ENCODE results near the gene BLTP2. TPM values are rescaled to one million over a fixed set of nuclear protein-coding genes. Genes with fewer than 3 reads are reported as not detected.

BLTP2 gene
- total and polyA plus RNA-seq, 2 of the 13 experiments (the other 11 are each of a cell fraction or from before 2014, with no cell fraction given), result 66.7 to 80.9 TPM

GRCh38 chr17:28663723-28664122 is 18.8 kb upstream of the BLTP2 start:
- TF ChIP-seq ZNF121 (CRISPR knock-in tag; IDR thresholded peaks at IDR 0.05), result peak; percentile 55
- TF ChIP-seq, protein P1, sequence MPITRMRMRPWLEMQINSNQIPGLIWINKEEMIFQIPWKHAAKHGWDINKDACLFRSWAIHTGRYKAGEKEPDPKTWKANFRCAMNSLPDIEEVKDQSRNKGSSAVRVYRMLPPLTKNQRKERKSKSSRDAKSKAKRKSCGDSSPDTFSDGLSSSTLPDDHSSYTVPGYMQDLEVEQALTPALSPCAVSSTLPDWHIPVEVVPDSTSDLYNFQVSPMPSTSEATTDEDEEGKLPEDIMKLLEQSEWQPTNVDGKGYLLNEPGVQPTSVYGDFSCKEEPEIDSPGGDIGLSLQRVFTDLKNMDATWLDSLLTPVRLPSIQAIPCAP (CRISPR knock-in tag; IDR thresholded peaks at IDR 0.05; ENCODE audit: low read depth), result no peak
- H4K20me1 ChIP-seq (ENCODE audit: insufficient read depth, low read length), result no peaks in the 10 kb centered on the region; the same call in none of the 2 replicates
- peak overlapping the region; percentile 91 for H3K27ac ChIP-seq (ENCODE audit: extremely low read length, insufficient read depth, low read length)
- H3K27me3 ChIP-seq (ENCODE audit: control insufficient read depth in 1 of 2, insufficient read depth in 2 of 2, low read length in 2 of 2), result no peaks in the 10 kb centered on the region; a peak in 2 of 5 replicates
- POLR2A ChIA-PET, result interaction anchor here (2.7 to 5.2 kb wide), 4 partner anchors 19 to 64 kb away, joined by 24 to 69 read pairs (median 33); partner anchors contain the start of genes BLTP2, NEK8, PROCA1 and RPL23A
- H3K4me3 ChIP-seq (replicated peaks in 1 of 3; ENCODE audit: insufficient read depth in 1 of 3, low read depth in 2 of 3, low read length in 3 of 3), result peak overlapping the region in 2 of 3 experiments; percentile 88 to 91; a peak in 2 of 6 replicates
- DNase-seq (ENCODE audit: low spot score) (no peak), FAIRE-seq (no peak), ATAC-seq (no peak)
- intact Hi-C loops (cut with micrococcal nuclease; ENCODE audit: unreplicated experiment), result loop anchor here (5.0 kb wide), 1 partner anchor 34 kb away; no protein-coding TSS in a partner anchor
- H3K4me1 ChIP-seq (ENCODE audit: insufficient read depth, low read length), result peaks cover 45% of the 10 kb centered on the region
- BruUV-seq (replicated peaks), result no TSS peak
- in situ Hi-C loops (cut with HindIII; ENCODE audit: extremely low pct_ligation_motif_present, low pct_unique_long_range_greater_than_20kb), result no loop called here
- H2AFZ ChIP-seq (ENCODE audit: low read length), result no peak overlapping the region
- peaks cover 4 to 26% of the 10 kb centered on the region in 2 experiments; a peak in 4 of 5 replicates for H3K36me3 ChIP-seq (replicated peaks in 1 of 2; ENCODE audit: control insufficient read depth in 1 of 2, insufficient read depth in 2 of 2, low read length in 2 of 2)
- H3K4me2 ChIP-seq (ENCODE audit: low read depth, low read length), result peak overlapping the region; percentile 94
- CTCF ChIA-PET (ENCODE audit: low intra/inter-chr PET ratio, low total read pairs), result no interaction called here
- peak overlapping the region; percentile 94; the same call in 1 of the 2 replicates for H3K9ac ChIP-seq (ENCODE audit: insufficient read depth, low read depth, low read length)
- H3K9me3 ChIP-seq (ENCODE audit: low read length), result no peaks in the 10 kb centered on the region
- peaks cover 83% of the 10 kb centered on the region for H3K79me2 ChIP-seq (ENCODE audit: insufficient read depth, low read length)

GRCh38 chr17:28662527-28662829 is 17.5 kb upstream of the BLTP2 start:
- peak overlapping the region; percentile 94 for H3K4me2 ChIP-seq (ENCODE audit: low read depth, low read length)
- no peaks in the 10 kb centered on the region; a peak in 2 of 5 replicates for H3K27me3 ChIP-seq (ENCODE audit: control insufficient read depth in 1 of 2, insufficient read depth in 2 of 2, low read length in 2 of 2)
- no peak overlapping the region for H2AFZ ChIP-seq (ENCODE audit: low read length)
- 5% methylated on average over 4 of the region's 10 CpGs for WGBS (ENCODE audit: low lambda C conversion rate)
- no peaks in the 10 kb centered on the region; the same call in none of the 2 replicates for H4K20me1 ChIP-seq (ENCODE audit: insufficient read depth, low read length)
- POLR2A ChIA-PET, result interaction anchor here (1.1 to 5.2 kb wide), 13 partner anchors 14 to 83 kb away, joined by 3 to 69 read pairs (median 9); partner anchors contain the start of genes BLTP2, NEK8, PROCA1 and RPL23A
- H3K4me3 ChIP-seq (replicated peaks in 1 of 3; ENCODE audit: insufficient read depth in 1 of 3, low read depth in 2 of 3, low read length in 3 of 3), result peak overlapping the region; percentile 73 to 91 (median 88)
- CTCF ChIA-PET (ENCODE audit: low intra/inter-chr PET ratio, low total read pairs), result no interaction called here
- in situ Hi-C loops (cut with HindIII; ENCODE audit: extremely low pct_ligation_motif_present, low pct_unique_long_range_greater_than_20kb), result no loop called here
- H3K27ac ChIP-seq (ENCODE audit: extremely low read length, insufficient read depth, low read length), result peak overlapping the region; percentile 91
- no peak for FAIRE-seq
- no peak for DNase-seq (ENCODE audit: low spot score)
- intact Hi-C loops (cut with micrococcal nuclease; ENCODE audit: unreplicated experiment), result loop anchor here (5.0 kb wide), 1 partner anchor 35 kb away; no protein-coding TSS in a partner anchor
- H3K4me1 ChIP-seq (ENCODE audit: insufficient read depth, low read length), result peaks cover 52% of the 10 kb centered on the region
- BruUV-seq (replicated peaks), result TSS peak; percentile 75
- peak; percentile 47 for ATAC-seq
- H3K79me2 ChIP-seq (ENCODE audit: insufficient read depth, low read length), result peaks cover 75% of the 10 kb centered on the region
- peaks cover 0 to 14% of the 10 kb centered on the region in 2 experiments; a peak in 3 of 5 replicates for H3K36me3 ChIP-seq (replicated peaks in 1 of 2; ENCODE audit: control insufficient read depth in 1 of 2, insufficient read depth in 2 of 2, low read length in 2 of 2)
- no peaks in the 10 kb centered on the region for H3K9me3 ChIP-seq (ENCODE audit: low read length)
- peak overlapping the region; percentile 94 for H3K9ac ChIP-seq (ENCODE audit: insufficient read depth, low read depth, low read length)
- TF ChIP-seq UBTF (CRISPR knock-in tag; IDR thresholded peaks at IDR 0.05) (0 out of 2 replicates have a peak, but pooled peaks have one; percentile 12), ZNF335 (CRISPR knock-in tag; IDR thresholded peaks at IDR 0.05) (0 out of 2 replicates have a peak, but pooled peaks have one; percentile 12), ZNF441 (CRISPR knock-in tag; IDR thresholded peaks at IDR 0.05; ENCODE audit: borderline replicate concordance) (no peak), ZNF451 (CRISPR knock-in tag; IDR thresholded peaks at IDR 0.05) (no peak), ZBTB4 (CRISPR knock-in tag; IDR thresholded peaks at IDR 0.05; ENCODE audit: borderline replicate concordance) (no peak), ZZZ3 (CRISPR knock-in tag; IDR thresholded peaks at IDR 0.05; ENCODE audit: borderline replicate concordance) (peak; percentile 4; the same call in 1 of the 2 replicates)
- TF ChIP-seq, protein P2, sequence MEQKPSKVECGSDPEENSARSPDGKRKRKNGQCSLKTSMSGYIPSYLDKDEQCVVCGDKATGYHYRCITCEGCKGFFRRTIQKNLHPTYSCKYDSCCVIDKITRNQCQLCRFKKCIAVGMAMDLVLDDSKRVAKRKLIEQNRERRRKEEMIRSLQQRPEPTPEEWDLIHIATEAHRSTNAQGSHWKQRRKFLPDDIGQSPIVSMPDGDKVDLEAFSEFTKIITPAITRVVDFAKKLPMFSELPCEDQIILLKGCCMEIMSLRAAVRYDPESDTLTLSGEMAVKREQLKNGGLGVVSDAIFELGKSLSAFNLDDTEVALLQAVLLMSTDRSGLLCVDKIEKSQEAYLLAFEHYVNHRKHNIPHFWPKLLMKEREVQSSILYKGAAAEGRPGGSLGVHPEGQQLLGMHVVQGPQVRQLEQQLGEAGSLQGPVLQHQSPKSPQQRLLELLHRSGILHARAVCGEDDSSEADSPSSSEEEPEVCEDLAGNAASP (CRISPR knock-in tag; IDR thresholded peaks at IDR 0.05; ENCODE audit: borderline replicate concordance), result no peak
